ENCODE data around the gene MAP2K2.
A peak's percentile ranks its signal among the peaks of the same experiment; 100 is the strongest.

MAP2K2 gene

GRCh38 chr19:4082172-4082571, 41.8 kb downstream of the MAP2K2 start (continued):
- TF ChIP-seq ZNF148 (tag by site-specific recombination; IDR thresholded peaks at IDR 0.05; ENCODE audit: borderline replicate concordance) (no peak), ZNF138 (tag by site-specific recombination; IDR thresholded peaks at IDR 0.05; ENCODE audit: borderline replicate concordance) (no peak), ZNF354C (tag by site-specific recombination; IDR thresholded peaks at IDR 0.05; ENCODE audit: borderline replicate concordance, low read depth) (no peak), SP7 (tag by site-specific recombination; IDR thresholded peaks at IDR 0.05) (no peak), ZNF114 (tag by site-specific recombination; IDR thresholded peaks at IDR 0.05) (no peak), ZBTB11 (tag by site-specific recombination; conservative IDR thresholded peaks at IDR 0.05; ENCODE audit: low read depth) (no peak), ZNF558 (tag by site-specific recombination; IDR thresholded peaks at IDR 0.05) (no peak), ZNF398 (tag by site-specific recombination; IDR thresholded peaks at IDR 0.05) (no peak), ZNF311 (tag by site-specific recombination; IDR thresholded peaks at IDR 0.05; ENCODE audit: borderline replicate concordance) (no peak), GLIS1 (tag by site-specific recombination; IDR thresholded peaks at IDR 0.05) (no peak)

- H3K27ac ChIP-seq (ENCODE audit: extremely low read depth, low read depth, low read length), result no peak overlapping the region
- CTCF ChIA-PET, result interaction anchor here (0.6 kb wide), 1 partner anchor 1931 kb away, joined by 4 read pairs; no protein-coding TSS in a partner anchor
- no peaks in the 10 kb centered on the region for H3K36me3 ChIP-seq (ENCODE audit: control insufficient read depth in 2 of 2, insufficient read depth in 1 of 2, low read length in 2 of 2)
- no peaks in the 10 kb centered on the region for H3K9me3 ChIP-seq (ENCODE audit: control insufficient read depth, insufficient read depth, low read depth, low read length)
- no peaks in the 10 kb centered on the region for H3K4me1 ChIP-seq (ENCODE audit: control insufficient read depth, insufficient read depth, low read length)
- no peak overlapping the region for H3K4me3 ChIP-seq (ENCODE audit: low read depth, low read length)
- POLR2A ChIA-PET, result interaction anchor here (1.4 to 1.7 kb wide), 2 partner anchors 12 to 16 kb away, joined by 3 to 7 read pairs; no protein-coding TSS in a partner anchor
- no peak for TF ChIP-seq ZNF600 (tag by site-specific recombination; IDR thresholded peaks at IDR 0.05)
- no peak for TF ChIP-seq ZNF704 (tag by site-specific recombination; IDR thresholded peaks at IDR 0.05)
- no peak for TF ChIP-seq KLF1 (tag by site-specific recombination; IDR thresholded peaks at IDR 0.05)
- no peak for TF ChIP-seq ZBTB21 (tag by site-specific recombination; IDR thresholded peaks at IDR 0.05)
- TF ChIP-seq ZNF510 (tag by site-specific recombination; IDR thresholded peaks at IDR 0.05; ENCODE audit: insufficient replicate concordance), result no peak
- TF ChIP-seq ZNF658 (tag by site-specific recombination; IDR thresholded peaks at IDR 0.05), result 0 out of 2 replicates have a peak, but pooled peaks have one; percentile 45
- TF ChIP-seq WT1 (tag by site-specific recombination; IDR thresholded peaks at IDR 0.05), result peak; percentile 86
- TF ChIP-seq ZNF132 (tag by site-specific recombination; IDR thresholded peaks at IDR 0.05; ENCODE audit: borderline replicate concordance), result no peak
- TF ChIP-seq ZNF768 (tag by site-specific recombination; IDR thresholded peaks at IDR 0.05), result no peak
- TF ChIP-seq ZSCAN5A (tag by site-specific recombination; IDR thresholded peaks at IDR 0.05), result no peak
- no peak for TF ChIP-seq ZNF645 (tag by site-specific recombination; IDR thresholded peaks at IDR 0.05)
- no peak for TF ChIP-seq ZNF248 (tag by site-specific recombination; IDR thresholded peaks at IDR 0.05)
- TF ChIP-seq EGR2 (tag by site-specific recombination; IDR thresholded peaks at IDR 0.05; ENCODE audit: low read depth), result peak; percentile 94
- peak; percentile 48; the same call in 1 of the 2 replicates for TF ChIP-seq ZNF785 (tag by site-specific recombination; IDR thresholded peaks at IDR 0.05)
- TF ChIP-seq ZBTB48 (tag by site-specific recombination; IDR thresholded peaks at IDR 0.05), result 0 out of 2 replicates have a peak, but pooled peaks have one; percentile 17
Observed at GRCh38 chr19:4081441-4082129, 42.3 kb downstream of the MAP2K2 start.

All from HEK293 (cell line).